PC-3 (cell line): Measurements from ENCODE around the gene SCD5. TPM values are rescaled to one million over a fixed set of nuclear protein-coding genes. Genes with fewer than 3 reads are reported as not detected.
A peak's percentile ranks its signal among the peaks of the same experiment; 100 is the strongest.

Experiments
- ATAC-seq: fragments of 200-7000 bp; cut with Tn5 transposase; 2 replicates; pipeline ENCODE4 v1.9.1; 2020; ENCODE audit warnings: mild to moderate bottlenecking, moderate library complexity
- BruUV-seq: library from RNA; stranded (reverse); fragments of 400-500 nt; replicated peaks from 2 replicates; lab custom pipeline; 2021; lab: Mats Ljungman, UMichigan
- CTCF ChIA-PET: fragments of 300-600 bp; sonication (Branson Sonifier 250); formaldehyde crosslinking; loops from one replicate; lab custom pipeline; 2022; ENCODE audit warnings: antibody characterized with exemption; lab: Charles Lee
- POLR2A ChIA-PET: fragments of 300-600 bp; sonication (Branson Sonifier 250); formaldehyde crosslinking; loops from one replicate; lab custom pipeline; 2022; ENCODE audit warnings: antibody characterized with exemption; ENCODE audit not compliant: unreplicated experiment; lab: Charles Lee
- DNase-seq: peaks from one replicate; pipeline ENCODE4 v3.0.0-alpha.2; 2015
- H2AFZ ChIP-seq: fragments of 300-600 bp; sonication (generic); 2 replicates; pipeline ENCODE4 v1.6.0; 2016; ENCODE audit warnings: antibody characterized with exemption, low read length
- H3F3A ChIP-seq: fragments of 300-600 bp; sonication (generic); one replicate; pipeline ENCODE4 v1.6.0; 2017; ENCODE audit warnings: antibody characterized with exemption, low read length, control low read depth, mild to moderate bottlenecking; ENCODE audit not compliant: unreplicated experiment
- H3K27ac ChIP-seq: fragments of 300-600 bp; sonication (generic); 2 replicates; pipeline ENCODE4 v1.5.1; 2016; ENCODE audit warnings: mild to moderate bottlenecking, low read length
- H3K27me3 ChIP-seq: fragments of 300-600 bp; sonication (generic); 2 replicates; pipeline ENCODE4 v1.6.1; 2016; ENCODE audit warnings: low read length, mixed read lengths
- H3K36me3 ChIP-seq: fragments of 300-600 bp; sonication (generic); 2 replicates; pipeline ENCODE4 v1.6.1; 2016; ENCODE audit warnings: low read depth, mixed run types, low read length, mixed read lengths
- H3K4me1 ChIP-seq: fragments of 300-600 bp; sonication (generic); 2 replicates; pipeline ENCODE4 v1.5.1; 2016; ENCODE audit warnings: low read length; ENCODE audit not compliant: insufficient read depth
- H3K4me2 ChIP-seq: fragments of 300-600 bp; sonication (generic); 2 replicates; pipeline ENCODE4 v1.6.0; 2016; ENCODE audit warnings: low read length
- H3K4me3 ChIP-seq: fragments of 300-600 bp; sonication (generic); 2 replicates; pipeline ENCODE4 v1.5.1; 2016; ENCODE audit warnings: mild to moderate bottlenecking, low read length, mixed read lengths
- H3K79me2 ChIP-seq: fragments of 300-600 bp; sonication (generic); 2 replicates; pipeline ENCODE4 v1.6.1; 2017; ENCODE audit warnings: low read length, mixed read lengths
- H3K9ac ChIP-seq: fragments of 300-600 bp; sonication (generic); 2 replicates; pipeline ENCODE4 v1.6.0; 2016; ENCODE audit warnings: mild to moderate bottlenecking, low read length
- H3K9me2 ChIP-seq: fragments of 300-600 bp; sonication (generic); replicated peaks from 2 replicates; pipeline ENCODE4 v1.6.1; 2016; ENCODE audit warnings: mixed run types, low read length, mixed read lengths
- H3K9me3 ChIP-seq: fragments of 300-600 bp; sonication (generic); 2 replicates; pipeline ENCODE4 v1.6.1; 2016; ENCODE audit warnings: low read length, mixed read lengths
- H4K20me1 ChIP-seq: fragments of 300-600 bp; sonication (generic); 2 replicates; pipeline ENCODE4 v1.6.1; 2016; ENCODE audit warnings: low read length, mixed read lengths
- CTCF ChIP-seq: fragments of 300-600 bp; sonication (generic); conservative IDR thresholded peaks from 2 replicates; pipeline ENCODE4 v1.5.1; 2017; ENCODE audit warnings: antibody characterized with exemption, low read depth, mild to moderate bottlenecking, low read length
- EZH2 ChIP-seq: fragments of 300-600 bp; sonication (generic); IDR thresholded peaks from one replicate; pipeline ENCODE4 v1.6.1; 2017; ENCODE audit warnings: antibody characterized with exemption, mild to moderate bottlenecking, low read length; ENCODE audit not compliant: unreplicated experiment
- EZH2phosphoT487 ChIP-seq: fragments of 300-600 bp; sonication (generic); IDR thresholded peaks from 2 replicates; pipeline ENCODE4 v1.6.1; 2018; ENCODE audit warnings: mild to moderate bottlenecking, antibody characterized with exemption, low read length, borderline replicate concordance
- intact Hi-C: fragments of 100-400 bp; cut with micrococcal nuclease; formaldehyde crosslinking; loops from 2 replicates; pipeline ENCODE4 v1.9.0; 2023
- total RNA-seq: library from RNA; depleted of rRNA; stranded (reverse); fragments of >200 nt; gene quantifications from 2 replicates; pipeline ENCODE4 v1.2.3, GENCODE V29; 2014

SCD5 gene
- total RNA-seq, 1 experiment from 2014 or later, result 3.8 TPM

- H3K4me1 ChIP-seq, result 0 out of 2 replicates have a peak, but pooled peaks cover 3% of the 10 kb centered on the region
- no peaks in the 10 kb centered on the region for H3K9me2 ChIP-seq
- no peaks in the 10 kb centered on the region for H4K20me1 ChIP-seq
- no peak for DNase-seq
- ATAC-seq, result no peak
- H3K4me2 ChIP-seq, result peak overlapping the region; percentile 44; the same call in 1 of the 2 replicates
- H3K4me3 ChIP-seq, result no peak overlapping the region
- H3K9me3 ChIP-seq, result no peaks in the 10 kb centered on the region
- no peaks in the 10 kb centered on the region for H3F3A ChIP-seq
- CTCF ChIA-PET, result interaction anchor here (0.5 to 1.3 kb wide), 2 partner anchors 59 to 335 kb away, joined by 4 to 6 read pairs; no protein-coding TSS in a partner anchor
- H3K79me2 ChIP-seq, result no peaks in the 10 kb centered on the region
- H3K27me3 ChIP-seq, result peaks cover 6% of the 10 kb centered on the region
- no peak overlapping the region for H3K27ac ChIP-seq
- no peak overlapping the region for H2AFZ ChIP-seq
- no peaks in the 10 kb centered on the region for H3K36me3 ChIP-seq
- intact Hi-C loops, result no loop called here
- BruUV-seq, result no TSS peak
- no peak overlapping the region for H3K9ac ChIP-seq
- POLR2A ChIA-PET, result no interaction called here
- TF ChIP-seq CTCF (no peak), EZH2 (no peak), EZH2phosphoT487 (no peak)
Observed at GRCh38 chr4:82797405-82798111, 1.0 kb downstream of the SCD5 start.

GRCh38 chr4:82797040-82797404 is 1.6 kb downstream of the SCD5 start:
- intact Hi-C loops, result no loop called here
- ATAC-seq, result no peak
- TF ChIP-seq EZH2 (no peak), EZH2phosphoT487 (no peak), CTCF (no peak)
- Histone ChIP-seq H3K79me2 (no peaks in the 10 kb centered on the region), H3K9me2 (no peaks in the 10 kb centered on the region), H3K4me1 (0 out of 2 replicates have a peak, but pooled peaks cover 3% of the 10 kb centered on the region), H3K4me2 (no peak overlapping the region), H4K20me1 (no peaks in the 10 kb centered on the region), H3K9me3 (no peaks in the 10 kb centered on the region), H3K9ac (no peak overlapping the region), H3F3A (no peaks in the 10 kb centered on the region), H3K4me3 (no peak overlapping the region), H2AFZ (no peak overlapping the region), H3K27ac (no peak overlapping the region), H3K27me3 (peaks cover 6% of the 10 kb centered on the region), H3K36me3 (no peaks in the 10 kb centered on the region)
- ChIA-PET CTCF (no interaction called here), POLR2A (no interaction called here)
- TSS peak; percentile 21 for BruUV-seq
- DNase-seq, result no peak

GRCh38 chr4:82792912-82793649 is 5.5 kb downstream of the SCD5 start:
- H3K4me3 ChIP-seq, result no peak overlapping the region
- DNase-seq (no peak), ATAC-seq (peak; percentile 59)
- H3K9ac ChIP-seq, result no peak overlapping the region
- no peaks in the 10 kb centered on the region for H3K9me2 ChIP-seq
- ChIA-PET POLR2A (no interaction called here), CTCF (no interaction called here)
- H3K79me2 ChIP-seq, result no peaks in the 10 kb centered on the region
- H3F3A ChIP-seq, result no peaks in the 10 kb centered on the region
- no peak overlapping the region for H2AFZ ChIP-seq
- no peaks in the 10 kb centered on the region for H3K27me3 ChIP-seq
- H3K4me1 ChIP-seq, result no peaks in the 10 kb centered on the region
- TF ChIP-seq CTCF (no peak), EZH2 (no peak), EZH2phosphoT487 (no peak)
- H3K4me2 ChIP-seq, result no peak overlapping the region
- H3K27ac ChIP-seq, result no peak overlapping the region
- no peaks in the 10 kb centered on the region for H3K36me3 ChIP-seq
- intact Hi-C loops, result no loop called here
- H4K20me1 ChIP-seq, result no peaks in the 10 kb centered on the region
- no peaks in the 10 kb centered on the region for H3K9me3 ChIP-seq
- BruUV-seq, result no TSS peak
